Neuronal stem cell (in vitro differentiated cells): Measurements from ENCODE around the gene VPS9D1.

Experiments
- DNase-seq: peaks from one replicate; pipeline ENCODE4 v3.0.0-alpha.2; 2013; ENCODE audit warnings: low spot score
- H2AFZ ChIP-seq: one replicate; pipeline ENCODE4 v1.6.1; 2013; ENCODE audit warnings: mild to moderate bottlenecking, low read length, inconsistent platforms
- H2AK5ac ChIP-seq: 2 replicates; pipeline ENCODE4 v1.6.1; 2013; ENCODE audit warnings: low read depth, mild to moderate bottlenecking, inconsistent platforms, low read length, moderate library complexity, mixed read lengths
- H2BK120ac ChIP-seq: 2 replicates; pipeline ENCODE4 v1.6.1; 2013; ENCODE audit warnings: low read depth, mild to moderate bottlenecking, inconsistent platforms, low read length, moderate library complexity, mixed read lengths
- H2BK12ac ChIP-seq: one replicate; pipeline ENCODE4 v1.6.1; 2013; ENCODE audit warnings: low read length, inconsistent platforms
- H2BK15ac ChIP-seq: 2 replicates; pipeline ENCODE4 v1.6.1; 2013; ENCODE audit warnings: mild to moderate bottlenecking, low read length, inconsistent platforms, mixed read lengths
- H2BK5ac ChIP-seq: one replicate; pipeline ENCODE4 v1.6.1; 2013; ENCODE audit warnings: inconsistent platforms, mild to moderate bottlenecking, low read length, moderate library complexity
- H3K14ac ChIP-seq: one replicate; pipeline ENCODE4 v1.6.1; 2013; ENCODE audit warnings: low read length, inconsistent platforms
- H3K18ac ChIP-seq: 2 replicates; pipeline ENCODE4 v1.6.1; 2013; ENCODE audit warnings: low read length, inconsistent platforms
- H3K23ac ChIP-seq: 2 replicates; pipeline ENCODE4 v1.6.1; 2013; ENCODE audit warnings: low read depth, mild to moderate bottlenecking, mixed read lengths, low read length, inconsistent platforms; ENCODE audit not compliant: poor library complexity
- H3K27ac ChIP-seq: replicated peaks from 3 replicates; pipeline ENCODE4 v1.5.1; 2013; ENCODE audit warnings: low read length, inconsistent platforms
- H3K27me3 ChIP-seq, 3 experiments: 2 replicates each; pipeline ENCODE4 v1.6.1; 2013; ENCODE audit warnings: low read length in 3 of 3, mild to moderate bottlenecking in 2 of 3, inconsistent platforms in 1 of 3, low read depth in 1 of 3, mixed read lengths in 1 of 3, moderate library complexity in 1 of 3; ENCODE audit not compliant: control insufficient read depth in 3 of 3, insufficient read depth in 3 of 3
- H3K36me3 ChIP-seq, 2 donors: replicated peaks in 1 of 2; 2 replicates each; pipeline ENCODE4 v1.6.1; 2013; ENCODE audit warnings: low read length in 2 of 2; ENCODE audit not compliant: control insufficient read depth in 2 of 2, insufficient read depth in 2 of 2
- H3K4ac ChIP-seq: 2 replicates; pipeline ENCODE4 v1.6.1; 2013; ENCODE audit warnings: inconsistent platforms, mild to moderate bottlenecking, low read length, moderate library complexity
- H3K4me1 ChIP-seq, 2 donors: 1 replicate in 1 of 2; 2 replicates in 1 of 2; pipeline ENCODE4 v1.6.1; 2013; ENCODE audit warnings: low read length in 2 of 2, low read depth in 1 of 2; ENCODE audit not compliant: control insufficient read depth in 2 of 2, insufficient read depth in 1 of 2
- H3K4me2 ChIP-seq: one replicate; pipeline ENCODE4 v1.6.1; 2013; ENCODE audit warnings: mild to moderate bottlenecking, low read length, inconsistent platforms; ENCODE audit not compliant: insufficient read depth, poor library complexity, severe bottlenecking
- H3K4me3 ChIP-seq, 2 donors: 2 replicates each; pipeline ENCODE4 v1.5.1; 2013; ENCODE audit warnings: low read length in 2 of 2, mild to moderate bottlenecking in 2 of 2, inconsistent platforms in 1 of 2, moderate library complexity in 1 of 2
- H3K79me1 ChIP-seq: one replicate; pipeline ENCODE4 v1.6.1; 2013; ENCODE audit warnings: low read depth, mild to moderate bottlenecking, inconsistent platforms, low read length, moderate library complexity
- H3K9ac ChIP-seq: one replicate; pipeline ENCODE4 v1.6.1; 2013; ENCODE audit warnings: mild to moderate bottlenecking, low read depth, low read length, inconsistent platforms; ENCODE audit not compliant: poor library complexity
- H3K9me3 ChIP-seq, 2 donors: replicated peaks in 1 of 2; 2 replicates each; pipeline versions ENCODE3 to v1.6.1; 2013; ENCODE audit warnings: low read length in 2 of 2, mild to moderate bottlenecking in 2 of 2, inconsistent platforms in 1 of 2, low read depth in 1 of 2, mixed read lengths in 1 of 2, moderate library complexity in 1 of 2; ENCODE audit not compliant: control insufficient read depth in 2 of 2, insufficient read depth in 1 of 2
- H4K8ac ChIP-seq: one replicate; pipeline ENCODE4 v1.6.1; 2013; ENCODE audit warnings: low read depth, mild to moderate bottlenecking, inconsistent platforms, low read length, moderate library complexity
- H4K91ac ChIP-seq: one replicate; pipeline ENCODE4 v1.6.1; 2013; ENCODE audit warnings: low read length, low read depth, mild to moderate bottlenecking, inconsistent platforms; ENCODE audit not compliant: poor library complexity
- WGBS, 2 donors: extraction: QIAGEN DNeasy Blood & Tissue Kit; methylation state at CpG; one replicate each; pipeline ENCODE4 v1.1.7; 2013; ENCODE audit warnings: missing lambda C conversion rate in 2 of 2, mixed read lengths in 1 of 2; ENCODE audit not compliant: insufficient read length in 2 of 2, insufficient replicate concordance in 1 of 2; ENCODE audit errors: extremely low coverage in 2 of 2; 5-methylcytosine and 5-hydroxymethylcytosine counted together

The VPS9D1 gene

DNA sequence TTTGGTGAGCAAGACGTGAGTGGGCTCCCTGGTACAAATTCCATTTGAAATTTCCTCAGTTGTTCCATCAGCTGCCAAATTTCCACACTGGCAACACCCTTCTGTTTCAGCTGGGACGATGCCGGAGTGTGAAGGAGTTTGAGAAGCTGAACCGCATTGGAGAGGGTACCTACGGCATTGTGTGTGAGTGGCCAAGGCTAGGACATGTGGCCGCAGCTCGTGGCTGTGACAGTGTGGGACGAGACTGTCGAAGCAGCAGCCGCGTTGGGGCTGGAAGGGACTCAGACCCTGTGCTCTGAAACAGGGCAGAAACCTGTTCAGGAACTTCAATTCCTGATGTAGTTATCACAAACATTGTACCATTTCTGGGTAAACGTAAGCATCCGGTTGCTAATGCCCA, 31.6 kb downstream of the VPS9D1 start:
- H3K36me3 ChIP-seq: peaks cover 47 to 61% of the 10 kb centered on the region in 2 donors
- H2AFZ ChIP-seq: no peak overlapping the region
- H4K8ac ChIP-seq: no peak overlapping the region
- H2BK5ac ChIP-seq: no peak overlapping the region
- H2BK15ac ChIP-seq: no peak overlapping the region
- no peaks in the 10 kb centered on the region for H3K27me3 ChIP-seq
- peaks cover 4 to 7% of the 10 kb centered on the region in 2 donors for H3K9me3 ChIP-seq
- peaks cover 8 to 11% of the 10 kb centered on the region in 2 donors for H3K4me1 ChIP-seq
- H3K4ac ChIP-seq: no peak overlapping the region
- no peak overlapping the region for H3K4me2 ChIP-seq
- H2AK5ac ChIP-seq: no peak overlapping the region
- H4K91ac ChIP-seq: no peak overlapping the region
- no peak overlapping the region for H2BK12ac ChIP-seq
- H3K18ac ChIP-seq: no peak overlapping the region
- peaks cover 2% of the 10 kb centered on the region for H3K79me1 ChIP-seq
- H3K27ac ChIP-seq: no peak overlapping the region
- H2BK120ac ChIP-seq: no peak overlapping the region
- H3K14ac ChIP-seq: no peak overlapping the region
- H3K9ac ChIP-seq: peak overlapping the region; percentile 14
- H3K23ac ChIP-seq: no peak overlapping the region
- H3K4me3 ChIP-seq: no peak overlapping the region
- no CpG with 5 or more reads among the region's 13 CpGs for WGBS, 2 donors
- DNase-seq: no peak

DNA sequence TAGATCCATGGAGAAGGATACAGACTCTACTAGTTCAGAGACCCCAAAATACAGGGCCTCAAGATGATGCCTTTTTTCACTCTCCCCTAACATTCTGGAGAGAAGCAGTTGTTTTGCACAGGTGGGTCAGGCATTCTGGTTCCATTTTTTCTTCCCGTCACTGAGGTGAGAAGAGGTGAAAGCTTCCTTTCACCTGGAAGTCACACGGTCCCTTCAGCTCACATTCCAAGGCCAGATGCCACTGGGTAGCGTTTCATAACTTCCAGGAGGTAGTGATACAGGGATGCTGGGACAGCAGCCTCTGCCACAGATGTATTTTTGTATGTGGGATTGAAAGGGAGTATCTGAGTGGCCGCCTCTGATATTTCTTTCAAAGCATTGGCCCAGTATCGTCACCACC, 32.3 kb downstream of the VPS9D1 start:
- no peak overlapping the region for H2BK5ac ChIP-seq
- no peak overlapping the region for H3K14ac ChIP-seq
- H3K18ac ChIP-seq: no peak overlapping the region
- H3K23ac ChIP-seq: no peak overlapping the region
- H3K27ac ChIP-seq: no peak overlapping the region
- no peak overlapping the region for H3K4me3 ChIP-seq
- H3K36me3 ChIP-seq: peaks cover 41 to 59% of the 10 kb centered on the region in 2 donors
- H3K4ac ChIP-seq: no peak overlapping the region
- no peak overlapping the region for H3K4me2 ChIP-seq
- H3K79me1 ChIP-seq: peaks cover 2% of the 10 kb centered on the region
- no CpG with 5 or more reads among the region's 5 CpGs for WGBS, 2 donors
- H2BK15ac ChIP-seq: no peak overlapping the region
- H2AFZ ChIP-seq: no peak overlapping the region
- H3K27me3 ChIP-seq: no peaks in the 10 kb centered on the region
- DNase-seq: no peak
- no peak overlapping the region for H3K9ac ChIP-seq
- peaks cover 8 to 11% of the 10 kb centered on the region in 2 donors for H3K4me1 ChIP-seq
- peaks cover 4 to 7% of the 10 kb centered on the region in 2 donors for H3K9me3 ChIP-seq
- no peak overlapping the region for H2BK120ac ChIP-seq
- H2AK5ac ChIP-seq: no peak overlapping the region
- no peak overlapping the region for H4K8ac ChIP-seq
- no peak overlapping the region for H2BK12ac ChIP-seq
- no peak overlapping the region for H4K91ac ChIP-seq

- no peak for DNase-seq
- Histone ChIP-seq H3K9me3 (peaks cover 4 to 7% of the 10 kb centered on the region in 2 donors), H2BK120ac (no peak overlapping the region), H3K18ac (peak overlapping the region; percentile 96), H2AK5ac (peak overlapping the region; percentile 70), H3K79me1 (peaks cover 2% of the 10 kb centered on the region), H4K8ac (no peak overlapping the region), H3K23ac (peak overlapping the region; percentile 47), H2BK5ac (peak overlapping the region; percentile 98), H3K27ac (peak overlapping the region; percentile 76), H4K91ac (no peak overlapping the region), H3K4me2 (peak overlapping the region; percentile 96), H3K4me1 (peaks cover 8 to 11% of the 10 kb centered on the region in 2 donors), H2BK12ac (peak overlapping the region; percentile 66), H2AFZ (peak overlapping the region; percentile 100), H3K4ac (peak overlapping the region; percentile 41), H2BK15ac (no peak overlapping the region), H3K14ac (peak overlapping the region; percentile 100), H3K4me3 (peak overlapping the region; percentile 98 to 99), H3K9ac (peak overlapping the region; percentile 99), H3K27me3 (no peaks in the 10 kb centered on the region), H3K36me3 (peaks cover 37 to 57% of the 10 kb centered on the region in 2 donors)
- no CpG with 5 or more reads among the region's 42 CpGs for WGBS, 2 donors
Observed at GRCh38 chr16:89687092-89687940, 33.4 kb downstream of the VPS9D1 start.

DNA sequence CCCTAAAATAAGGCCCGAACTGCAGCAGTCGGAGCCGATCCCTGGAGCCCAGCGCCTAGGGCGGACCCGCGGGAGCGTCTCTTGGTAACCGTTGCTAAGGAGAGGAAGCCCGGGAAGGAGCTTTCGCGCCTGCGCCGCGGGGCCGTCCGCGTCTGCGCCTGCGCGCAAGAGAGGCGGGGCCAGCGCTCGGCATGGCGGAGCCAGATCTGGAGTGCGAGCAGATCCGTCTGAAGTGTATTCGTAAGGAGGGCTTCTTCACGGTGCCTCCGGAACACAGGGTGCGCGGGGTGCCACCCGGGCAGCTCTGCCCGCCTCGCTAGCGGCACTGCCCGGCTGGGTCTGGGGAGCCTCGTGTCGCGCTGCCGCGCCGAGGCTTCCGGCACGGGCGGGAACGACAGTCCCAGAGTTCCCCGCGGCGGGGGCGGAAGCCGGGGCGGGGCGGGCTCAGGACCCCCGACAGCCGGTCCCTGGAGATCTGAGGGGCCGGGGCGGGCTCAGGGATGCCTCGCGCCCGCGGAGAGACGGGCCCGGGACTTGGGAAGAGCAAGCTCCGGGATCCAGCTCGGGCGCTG, 34.1 kb downstream of the VPS9D1 start, which contains the start of gene CDK10:
Gene CDK10, plus strand, starts transcription at position 170 of the 572 bp plus-strand sequence. Its CDS starts 22 bp downstream, at position 192.
- Histone ChIP-seq H3K23ac (peak within 1 kb of the TSS; percentile 98), H3K14ac (peak within 1 kb of the TSS; percentile 100), H3K9me3 (peaks cover 4 to 7% of the 10 kb centered on the region in 2 donors), H2BK12ac (peak within 1 kb of the TSS; percentile 66), H3K4me1 (peaks cover 8 to 11% of the 10 kb centered on the region in 2 donors), H2BK15ac (no peak within 1 kb of the TSS), H3K4me3 (peak within 1 kb of the TSS; percentile 98 to 99), H3K18ac (peak within 1 kb of the TSS; percentile 100), H4K8ac (no peak within 1 kb of the TSS), H4K91ac (no peak within 1 kb of the TSS), H3K79me1 (peaks cover 2% of the 10 kb centered on the region), H3K27me3 (no peaks in the 10 kb centered on the region), H2AFZ (peak within 1 kb of the TSS; percentile 100), H3K4ac (peak within 1 kb of the TSS; percentile 41), H2AK5ac (peak within 1 kb of the TSS; percentile 70), H3K9ac (peak within 1 kb of the TSS; percentile 99), H3K36me3 (peaks cover 33 to 54% of the 10 kb centered on the region in 2 donors), H2BK5ac (peak within 1 kb of the TSS; percentile 98), H3K4me2 (peak within 1 kb of the TSS; percentile 96), H3K27ac (peak within 1 kb of the TSS; percentile 97), H2BK120ac (no peak within 1 kb of the TSS)
- peak; percentile 94 for DNase-seq
- WGBS, 2 donors: no CpG with 5 or more reads among the region's 67 CpGs
